Measurements from ENCODE around the gene SLC44A3.
"Not testable (repeated sequence)": the region's sequence is repeated elsewhere in the genome, so short reads cannot be mapped to it uniquely, and the experiment has no call there.

The SLC44A3 gene

DNA sequence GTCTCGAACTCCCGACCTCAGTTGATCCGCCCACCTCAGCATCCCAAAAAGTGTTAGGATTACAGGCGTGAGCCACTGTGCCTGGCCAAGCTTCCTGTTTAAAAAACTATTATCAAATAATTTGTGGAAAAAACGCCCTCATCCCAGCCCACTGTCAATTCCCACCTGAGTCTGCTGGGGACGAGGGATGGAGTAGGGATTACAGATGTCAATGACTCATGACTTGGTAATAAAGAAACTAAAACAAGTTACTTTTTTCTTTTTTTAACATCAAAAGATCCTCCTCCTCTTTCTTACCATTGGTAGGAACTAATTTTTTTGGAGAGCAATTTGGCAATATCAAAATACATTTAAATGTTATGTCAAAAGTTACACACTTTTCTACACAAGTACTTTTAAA lies 97.1 kb downstream of the SLC44A3 start:
- no peak for DNase-seq

DNA sequence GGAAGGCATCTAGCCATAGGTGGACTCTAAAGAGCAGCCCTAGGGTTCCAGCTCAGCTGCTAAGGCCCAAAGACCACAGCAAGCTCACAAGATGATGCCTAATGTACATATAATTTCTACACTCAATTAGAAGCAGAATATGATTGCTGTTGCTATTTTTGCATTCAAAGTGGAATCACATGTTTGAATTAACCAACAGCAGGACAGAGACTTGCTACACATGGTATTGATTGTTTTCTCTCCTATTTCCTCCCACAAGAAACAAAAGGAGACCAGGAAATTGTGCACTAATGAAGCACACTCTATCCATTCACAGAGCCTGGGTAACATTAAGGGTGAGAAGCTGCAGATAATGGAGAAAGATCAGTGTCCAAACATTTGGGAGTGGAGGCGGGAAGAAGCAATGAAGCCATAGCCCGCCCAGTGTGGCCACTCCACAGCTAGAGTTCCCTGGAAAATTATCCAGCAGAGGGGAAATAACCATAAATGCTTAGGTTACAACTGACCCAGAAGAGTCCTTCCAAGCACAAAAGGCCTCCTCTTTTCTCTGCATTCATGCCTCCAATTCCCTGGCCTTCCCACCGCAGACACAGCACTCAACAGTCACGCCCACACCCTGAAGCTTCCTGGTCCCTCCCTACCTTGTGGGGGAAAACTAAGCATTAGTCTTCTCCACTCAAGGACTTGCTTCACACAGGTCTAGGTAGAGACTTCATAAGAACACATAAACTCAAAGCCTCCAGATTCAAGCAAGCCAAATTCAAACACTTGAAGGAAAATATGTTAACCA lies 99.3 kb downstream of the SLC44A3 start:
- no peak for DNase-seq

DNA sequence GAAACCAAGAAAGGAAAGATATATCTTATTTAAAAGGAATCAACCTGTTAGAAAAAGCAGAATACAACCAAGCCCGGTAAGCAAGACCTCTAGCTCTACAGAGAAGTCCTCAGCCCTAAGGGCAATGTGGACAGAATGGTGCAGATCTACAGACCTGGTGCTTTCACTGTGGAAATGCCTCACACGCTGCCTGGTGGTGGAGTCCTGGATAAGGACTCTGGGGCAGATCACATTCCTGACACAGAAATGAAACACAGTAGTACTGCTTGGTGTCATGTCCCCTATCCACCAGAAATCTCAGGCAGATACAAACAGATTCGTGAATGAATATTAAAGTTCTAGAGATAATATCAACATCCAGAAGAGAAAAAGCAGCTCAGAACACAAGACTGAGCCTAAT lies 99.9 kb downstream of the SLC44A3 start:
- DNase-seq, result no peak

DNA sequence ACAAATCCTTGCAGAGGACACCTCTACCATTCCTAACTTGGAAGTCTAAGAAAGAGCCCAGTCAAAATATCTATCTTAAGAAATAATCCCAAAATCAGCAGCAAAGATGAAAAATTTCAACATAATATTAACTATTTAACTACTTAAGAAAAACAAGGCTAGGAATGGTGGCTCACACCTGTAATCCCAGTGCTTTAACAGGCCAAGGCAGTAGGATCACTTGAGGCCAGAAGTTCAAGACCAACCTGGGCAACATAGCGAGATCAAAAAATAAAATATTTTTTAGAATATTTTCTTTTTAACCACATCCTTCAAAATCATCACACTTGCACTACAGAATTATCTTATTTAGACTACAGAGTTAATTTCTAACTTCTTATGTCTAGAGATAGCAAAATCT lies 101.8 kb downstream of the SLC44A3 start:
- no peak for DNase-seq

DNA sequence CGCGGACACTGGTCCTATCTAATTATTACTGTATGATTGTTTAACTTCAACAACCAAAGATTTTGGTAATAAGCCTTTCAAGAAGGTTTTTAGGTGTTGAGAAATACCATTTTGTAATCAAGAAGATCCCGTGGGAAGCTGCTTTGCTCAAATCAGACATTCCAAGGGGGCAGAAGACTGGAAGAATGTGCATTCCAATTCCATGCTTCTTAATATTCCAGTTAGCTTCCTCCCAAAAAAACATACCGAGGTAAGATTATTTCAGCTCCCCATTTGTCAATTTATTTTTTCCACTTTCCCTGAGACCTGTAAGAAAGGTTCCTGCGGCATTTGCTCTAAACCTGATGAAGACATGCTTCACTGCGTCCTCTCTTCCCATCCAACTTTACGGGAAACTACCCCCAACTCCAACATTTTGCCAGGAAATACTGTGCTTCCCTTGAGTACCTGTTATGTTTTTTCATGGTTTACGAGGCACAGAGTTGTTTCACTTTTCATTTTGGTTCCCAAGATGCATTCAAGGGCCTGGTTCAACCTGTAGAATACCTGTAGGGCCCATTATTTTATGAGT lies 102.7 kb downstream of the SLC44A3 start:
- no peak for DNase-seq

DNA sequence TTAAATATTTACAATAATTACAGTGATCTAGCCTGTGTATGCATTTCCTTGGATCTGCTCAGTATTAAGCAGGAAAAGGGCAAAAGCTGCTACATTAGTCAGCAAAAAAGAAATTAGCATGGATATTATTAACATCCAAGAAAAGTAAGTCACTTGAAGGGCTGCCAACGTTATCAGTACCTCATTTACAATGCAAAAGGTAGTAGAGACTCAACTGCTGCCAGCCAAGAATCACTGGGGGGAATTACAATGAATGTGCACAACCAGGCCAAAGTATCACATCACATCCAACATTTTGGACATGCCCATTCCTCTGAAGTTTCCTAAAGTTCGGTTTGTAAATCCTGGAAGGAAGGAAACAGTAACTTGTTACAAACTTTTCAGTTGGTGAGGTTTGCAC lies 104.8 kb downstream of the SLC44A3 start:
- DNase-seq, result no peak

DNA sequence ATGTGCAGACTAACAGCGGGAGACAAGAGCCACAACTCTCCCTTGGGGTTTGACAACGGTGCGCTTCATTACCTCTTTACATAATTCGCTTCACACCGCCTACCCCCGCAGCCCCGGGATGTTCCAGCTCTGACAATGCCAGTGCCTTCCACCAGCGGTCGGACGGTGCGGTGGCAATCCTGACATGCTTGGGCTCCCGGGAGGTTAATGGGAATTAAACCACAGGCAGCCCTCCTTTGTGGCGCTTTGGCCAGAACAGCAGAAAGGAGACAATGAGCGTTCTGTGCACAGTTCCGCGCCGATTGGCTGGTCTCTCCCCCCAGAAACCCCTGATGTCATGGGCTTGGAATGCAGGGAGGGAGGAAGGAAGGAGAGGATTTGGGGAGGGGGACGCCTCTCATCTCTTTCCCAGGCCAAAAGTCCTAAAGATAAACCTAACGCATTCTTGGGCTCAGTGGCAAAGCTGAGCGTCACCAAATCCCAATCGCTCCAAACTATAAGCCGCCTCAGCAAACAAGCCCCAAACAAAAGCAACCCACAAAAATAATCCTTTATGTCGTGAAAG lies 105.5 kb downstream of the SLC44A3 start:
- peak; percentile 6 to 15 for DNase-seq

DNA sequence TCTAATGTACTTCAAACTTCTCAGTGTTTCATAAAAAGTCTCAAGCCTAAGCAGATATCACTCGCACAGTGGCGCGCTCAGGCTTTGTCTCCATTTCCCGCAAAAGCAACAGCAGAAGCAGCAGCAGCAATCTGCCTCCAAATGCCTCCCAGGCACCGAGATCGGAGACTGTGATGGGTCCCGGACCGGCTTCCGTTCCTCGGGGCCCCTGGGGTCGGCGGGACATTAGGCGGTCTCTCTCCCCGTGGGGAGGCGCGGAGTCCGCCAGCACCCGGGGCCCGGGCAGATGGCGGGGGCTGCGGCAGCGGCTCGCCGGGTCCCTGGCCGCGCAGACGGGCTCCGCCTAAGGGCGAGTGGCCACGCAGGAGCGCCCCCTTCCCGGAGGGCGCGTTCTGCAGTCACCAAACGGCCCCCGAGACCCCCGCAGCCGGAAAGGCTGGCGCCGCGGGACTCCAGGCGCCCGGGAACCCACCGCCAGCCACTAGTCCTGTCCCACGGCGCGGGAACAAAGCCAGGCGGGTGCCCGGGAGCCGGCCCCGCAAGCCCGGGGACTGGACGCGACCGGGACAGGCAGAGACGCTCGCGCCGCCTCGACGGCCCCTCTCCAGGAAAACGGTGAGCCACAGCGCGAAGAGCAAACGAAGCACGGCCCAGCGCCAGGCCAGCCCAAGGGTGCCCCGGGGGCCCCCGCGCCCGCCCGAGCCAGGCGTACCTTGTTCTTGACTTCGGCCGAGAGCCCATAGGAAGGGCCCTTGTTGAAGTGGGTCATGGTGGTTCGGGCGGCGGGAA lies 106.2 kb downstream of the SLC44A3 start:
- peak; percentile 18 to 32 for DNase-seq

DNA sequence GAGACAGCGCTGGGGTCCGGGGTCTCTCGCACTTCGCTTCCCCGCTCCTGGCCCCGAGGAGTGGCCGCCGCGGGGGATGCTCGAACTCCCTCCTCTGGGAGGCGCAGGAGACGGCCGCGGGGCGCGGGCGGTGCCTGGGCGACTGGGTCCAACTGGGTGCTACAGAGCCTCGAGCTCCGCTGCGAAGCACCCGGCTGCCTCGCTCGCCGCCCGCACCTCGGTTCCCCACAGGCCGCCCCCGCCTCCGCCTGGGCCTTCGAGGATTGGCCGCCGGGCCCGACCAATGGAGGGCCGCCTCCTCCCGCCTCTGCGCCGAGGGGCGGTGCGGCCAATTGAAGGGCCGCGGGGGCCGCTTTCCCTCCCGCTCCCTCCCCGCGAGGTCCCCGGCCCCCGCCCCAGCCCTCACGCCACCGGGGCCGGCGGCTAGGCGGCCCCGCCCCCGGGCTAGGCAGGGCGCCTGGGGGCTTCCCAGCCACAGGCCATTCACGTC lies 106.8 kb downstream of the SLC44A3 start, which contains the start of gene CNN3:
CNN3 (minus strand) TSS at position 196 of the 490 bp plus-strand sequence. CDS start 216 bp downstream, outside the sequence.
- DNase-seq, result peak; percentile 79 to 87

DNA sequence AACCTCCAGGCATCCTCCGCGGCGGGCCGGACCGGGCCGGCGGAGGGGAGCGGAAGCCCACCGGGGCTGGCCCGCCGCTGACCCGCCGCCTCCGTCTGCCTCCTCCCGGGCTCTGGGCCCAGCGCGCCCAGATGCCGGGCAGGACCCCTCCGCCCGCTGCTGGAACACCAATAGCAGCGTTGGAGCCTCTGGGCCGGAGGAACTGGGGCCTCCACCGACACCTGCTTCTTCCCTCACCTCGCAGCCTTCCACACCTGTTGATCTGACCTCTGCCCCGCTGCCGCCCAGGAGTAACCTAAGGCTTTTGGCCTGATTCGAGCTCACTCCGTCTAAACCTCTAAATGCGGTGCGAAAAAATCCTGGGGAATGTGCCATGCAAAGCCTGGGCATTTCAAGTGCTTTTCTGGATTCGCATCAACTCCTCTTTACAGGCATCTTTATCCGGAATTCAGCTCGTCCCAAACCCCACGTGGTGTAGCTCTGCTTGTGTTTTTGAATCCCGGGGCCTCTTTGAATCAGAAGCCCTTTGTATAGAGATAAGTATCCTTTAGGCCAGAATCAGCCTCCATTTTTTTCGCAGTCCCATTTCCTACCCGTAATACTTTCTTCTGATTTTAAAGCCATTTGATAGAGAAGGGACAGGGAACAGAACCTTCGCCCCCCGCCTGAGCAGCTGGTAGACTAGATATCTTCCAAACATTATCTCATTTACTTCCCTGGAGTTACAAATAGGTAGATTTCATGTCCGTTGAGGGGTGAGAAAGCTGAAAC lies 107.4 kb downstream of the SLC44A3 start:
- no peak for DNase-seq

DNA sequence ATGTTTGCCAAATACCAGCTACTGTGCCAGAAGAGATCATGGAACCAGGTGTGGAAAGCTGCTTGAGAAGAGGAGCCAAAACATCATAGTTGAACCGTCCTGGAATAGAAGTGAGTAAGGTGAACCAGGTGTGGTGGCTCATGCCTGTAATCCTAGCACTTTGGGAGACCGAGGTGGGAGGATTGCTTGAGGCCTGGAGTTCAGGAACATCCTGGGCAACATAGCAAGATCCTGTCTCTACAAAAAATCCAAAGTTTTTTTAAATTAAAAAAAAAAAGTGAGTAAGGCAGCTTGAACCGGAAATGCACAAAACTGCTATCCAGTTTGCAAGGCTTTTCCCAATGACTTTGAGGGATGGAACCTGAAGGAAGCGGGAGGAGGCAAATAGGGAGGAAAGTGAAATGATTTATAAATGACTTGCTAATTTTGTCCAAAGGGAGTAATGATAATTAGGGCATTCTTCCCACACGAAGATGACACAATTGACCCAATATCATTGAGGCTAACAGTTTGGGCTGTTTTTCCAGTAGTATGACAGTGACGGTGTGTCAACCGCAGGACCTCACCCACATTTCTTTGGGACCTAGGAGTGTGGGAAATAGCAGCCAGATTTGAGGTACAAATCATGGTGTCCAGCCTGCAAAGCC lies 108.3 kb downstream of the SLC44A3 start:
- DNase-seq, result no peak

DNA sequence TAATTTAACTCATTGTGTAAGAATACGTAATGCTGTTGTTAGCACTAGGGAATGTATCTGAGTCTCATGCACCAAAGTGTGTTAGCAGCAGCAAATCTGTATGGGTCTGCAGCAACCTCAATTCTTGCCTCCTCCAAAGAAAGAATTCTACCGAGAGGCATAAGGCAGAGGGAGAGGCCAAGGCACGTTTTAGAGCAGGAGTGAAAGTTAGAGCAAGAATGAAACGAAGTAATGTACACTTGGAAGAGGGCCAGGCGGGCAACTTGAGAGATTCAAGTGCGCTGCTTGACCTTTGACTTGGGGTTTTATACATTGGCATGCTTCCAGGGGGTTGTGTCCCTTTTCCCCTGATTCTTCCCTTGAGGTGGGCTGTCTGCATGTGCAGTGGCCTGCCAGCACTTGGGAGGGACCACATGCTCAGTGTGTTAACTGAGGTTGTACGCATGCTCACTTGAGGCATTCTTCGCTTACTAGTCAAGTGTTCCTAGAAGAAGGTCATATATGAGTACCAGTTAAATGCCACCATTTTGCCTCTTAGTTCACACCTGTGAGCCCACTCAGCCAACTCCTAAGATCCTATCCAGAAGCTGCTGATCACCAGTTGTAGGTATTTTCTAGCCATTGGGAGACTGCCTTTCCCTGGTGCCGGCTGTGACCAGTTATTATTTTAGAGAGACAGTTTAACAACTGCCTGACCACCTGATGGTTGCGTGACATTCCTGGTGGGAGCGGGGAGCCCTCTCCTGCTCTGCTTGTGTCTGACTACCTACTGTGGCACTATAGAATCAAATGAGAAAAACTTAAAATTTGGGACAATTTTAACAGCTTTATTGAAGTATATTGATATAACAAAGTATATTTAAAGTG lies 109.4 kb downstream of the SLC44A3 start:
- DNase-seq, result no peak

DNA sequence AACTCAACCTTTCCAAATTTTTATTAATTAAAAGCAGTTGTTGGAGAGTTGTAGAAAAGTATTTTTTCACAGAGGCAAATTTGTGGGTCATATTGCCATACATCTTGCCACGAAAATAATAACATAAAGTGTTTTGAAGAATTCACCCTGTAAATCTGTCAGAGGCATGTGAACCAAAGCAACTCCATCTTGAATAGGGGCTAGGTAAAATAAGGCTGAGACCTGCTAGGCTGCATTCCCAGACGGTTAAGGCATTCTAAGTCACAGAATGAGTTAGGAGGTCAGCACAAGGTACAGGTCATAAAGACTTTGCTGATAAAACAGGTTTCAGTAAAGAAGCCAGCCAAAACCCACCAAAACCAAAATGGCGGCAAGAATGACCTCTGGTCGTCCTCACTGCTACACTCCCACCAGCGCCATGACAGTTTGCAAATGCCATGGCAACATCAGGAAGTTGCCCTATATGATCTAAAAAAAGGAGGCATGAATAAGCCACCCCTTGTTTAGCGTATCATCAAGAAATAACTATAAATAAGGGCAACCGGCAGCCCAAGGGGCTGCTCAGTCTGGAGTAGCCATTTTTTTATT lies 111.2 kb downstream of the SLC44A3 start:
- no peak for DNase-seq

DNA sequence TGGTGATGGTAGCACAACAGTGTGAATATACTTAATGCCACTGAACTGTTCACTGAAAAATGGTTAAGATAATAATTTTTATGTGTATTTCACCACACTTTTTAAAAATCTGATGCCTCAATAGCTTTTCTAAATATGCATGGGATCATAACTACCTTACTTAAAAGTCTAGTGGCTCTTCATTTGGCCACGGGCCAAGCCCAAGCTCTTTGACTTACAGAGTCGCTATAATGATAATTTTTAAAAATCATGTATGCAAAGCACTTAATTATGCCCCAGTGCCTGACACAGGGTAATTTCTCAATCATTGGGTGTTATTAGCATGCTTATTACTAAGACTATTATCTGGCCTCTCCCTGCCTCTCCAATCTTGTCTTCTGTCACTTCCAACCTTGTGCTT lies 114.4 kb downstream of the SLC44A3 start:
- no peak for DNase-seq

DNA sequence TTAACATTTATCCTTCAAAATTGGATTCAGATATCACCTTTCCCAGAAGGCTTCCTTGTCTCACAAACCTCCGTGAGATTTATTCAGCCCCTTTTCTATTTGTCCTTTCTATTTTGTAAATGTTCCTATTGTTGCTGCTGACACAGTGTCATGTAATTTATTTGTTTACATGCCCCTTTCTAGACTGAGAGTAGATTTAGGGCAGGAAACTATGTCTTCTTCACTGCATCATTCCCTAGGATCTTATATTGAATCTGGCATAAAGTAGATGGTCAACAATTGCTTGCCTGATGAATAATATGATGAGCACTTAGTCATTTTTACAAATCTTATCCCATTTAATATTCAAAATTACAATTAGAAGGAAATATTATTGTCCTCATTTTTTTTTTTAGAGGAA lies 114.9 kb downstream of the SLC44A3 start:
- peak in 1 of 2 experiments; percentile 35 for DNase-seq

DNA sequence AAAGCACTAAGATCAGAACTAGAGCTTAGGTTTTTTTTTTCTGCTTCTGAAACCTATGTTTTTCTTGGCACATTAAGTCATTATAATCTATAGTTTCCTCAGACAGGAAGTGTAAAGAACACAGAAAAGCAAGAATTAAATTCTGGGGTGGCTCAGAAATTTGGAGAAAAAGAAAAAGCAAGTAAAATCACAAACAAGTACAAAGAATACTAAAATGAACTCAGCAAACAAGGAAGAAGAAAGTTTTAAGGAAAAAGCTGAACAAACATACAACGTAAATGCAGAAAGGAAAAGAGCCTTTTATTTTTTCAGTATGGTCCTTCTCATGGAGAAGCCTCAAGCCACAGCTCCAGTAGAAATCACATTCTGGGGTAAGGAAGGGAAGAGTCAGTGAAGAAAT lies 115.3 kb downstream of the SLC44A3 start:
- DNase-seq, result no peak

DNA sequence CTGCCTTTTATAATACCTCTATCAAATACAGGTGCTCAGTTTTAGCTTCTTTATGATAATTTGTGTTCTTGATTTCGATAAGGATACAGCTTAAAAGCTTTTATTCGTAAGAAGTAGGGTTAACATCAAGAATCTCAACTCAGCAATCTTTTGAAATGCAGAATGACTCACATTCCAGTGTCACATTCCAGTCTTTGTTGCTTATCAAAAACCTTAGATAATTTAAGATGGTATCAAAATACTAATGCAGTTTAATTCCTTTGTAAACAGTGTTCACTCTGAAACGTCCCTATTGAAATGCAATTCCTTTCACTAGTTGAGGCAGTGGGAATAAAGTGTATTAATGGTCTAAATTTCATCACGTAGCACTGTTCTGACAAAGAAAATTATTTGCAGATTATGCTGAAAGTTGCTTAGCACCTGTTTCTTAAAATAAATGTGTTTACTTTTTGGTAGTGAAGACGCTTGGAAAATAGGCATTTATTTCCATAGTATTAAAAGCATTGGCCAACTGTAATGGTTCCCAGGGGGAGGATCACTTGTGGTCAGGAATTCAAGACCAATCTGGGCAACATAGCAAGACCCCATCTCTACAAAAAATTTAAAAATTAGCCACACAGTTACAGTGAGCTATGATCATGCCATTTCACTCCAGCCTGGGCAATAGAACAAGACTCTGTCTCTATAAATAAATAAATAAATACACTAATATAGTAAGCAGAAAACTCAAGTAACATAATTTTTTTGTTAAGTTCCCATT lies 116.9 kb downstream of the SLC44A3 start:
- no peak for DNase-seq

DNA sequence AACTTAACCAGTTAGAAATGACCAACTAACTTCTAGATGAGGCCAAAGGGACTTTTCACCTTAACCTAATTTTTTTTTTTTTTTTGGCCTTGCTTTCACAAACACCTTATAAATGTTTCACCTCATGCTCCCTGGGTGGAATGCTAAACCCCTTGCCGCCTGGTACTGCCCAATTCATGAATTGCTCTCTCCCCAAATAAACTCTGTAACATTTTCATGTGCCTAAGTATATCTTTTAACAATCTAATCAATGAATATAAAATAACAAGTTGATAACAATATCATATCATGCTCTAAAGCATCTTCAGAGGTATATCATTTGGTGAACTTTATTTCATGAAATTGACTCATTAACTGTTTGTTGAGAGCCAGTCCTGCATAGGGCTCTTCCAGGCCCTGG lies 117.7 kb downstream of the SLC44A3 start:
- DNase-seq, result no peak

DNA sequence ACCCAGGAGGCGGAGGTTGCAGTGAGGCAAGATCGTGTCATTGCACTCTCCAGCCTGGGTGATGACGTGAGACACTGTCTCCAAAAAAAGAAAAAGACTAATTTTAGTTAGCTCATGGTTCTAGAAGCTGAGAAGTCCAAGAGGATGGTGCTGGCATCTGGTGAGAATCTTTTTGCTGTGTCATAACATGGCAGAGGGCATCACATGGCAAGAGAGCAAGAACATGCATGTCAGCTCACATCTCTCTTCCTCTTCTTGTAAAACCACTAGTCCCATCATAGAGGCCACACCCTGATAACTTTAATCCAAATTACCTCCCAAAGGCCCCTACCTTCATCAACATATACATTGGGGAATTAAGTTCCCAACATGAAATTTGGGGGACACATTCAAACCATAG lies 120.6 kb downstream of the SLC44A3 start:
- no peak for DNase-seq

DNA sequence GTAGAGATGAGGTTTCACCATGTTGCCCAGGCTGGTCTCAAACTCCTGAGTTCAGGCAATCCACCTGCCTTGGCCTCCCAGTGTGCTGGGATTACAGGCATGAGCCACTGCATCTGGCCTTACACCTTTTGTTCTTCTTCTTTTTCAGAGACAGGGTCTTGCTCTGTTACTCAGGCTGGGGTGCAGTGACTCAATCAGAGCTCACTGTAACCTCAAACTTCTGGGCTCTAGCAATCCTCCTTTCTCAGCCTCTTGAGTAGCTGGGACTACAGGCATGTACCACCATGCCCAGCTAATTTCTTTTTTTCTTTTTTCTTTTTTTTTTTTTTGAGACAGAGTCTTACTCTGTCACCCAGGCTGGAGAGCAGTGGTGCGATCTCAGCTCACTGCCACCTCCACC lies 121.3 kb downstream of the SLC44A3 start:
- DNase-seq, result not testable (repeated sequence)
